K562 (cell line): ENCODE results near the gene PARS2. TPM values are rescaled to one million over a fixed set of nuclear protein-coding genes. Genes with fewer than 3 reads are reported as not detected.

ENCODE experiments used
- ATF3 ChIP-seq, 2 experiments: fragments of 450-650 bp in 1 of 2; sonication (generic) in 1 of 2; formaldehyde crosslinking in 1 of 2; IDR thresholded peaks in 1 of 2; conservative IDR thresholded peaks in 1 of 2; 2 replicates each; pipeline versions ENCODE4 v1.6.1 to v1.8.1; 2016 to 2023; ENCODE audit warnings: mild to moderate bottlenecking in 2 of 2, moderate library complexity in 2 of 2, inconsistent platforms in 1 of 2, missing genetic modification reagents in 1 of 2
- CREB1 ChIP-seq, 2 experiments: sonication (generic) in 1 of 2; formaldehyde crosslinking in 1 of 2; IDR thresholded peaks; 2 replicates each; pipeline versions ENCODE4 v1.6.1 to v1.8.0; 2012 to 2022; ENCODE audit warnings: inconsistent platforms in 1 of 2, mild to moderate bottlenecking in 1 of 2, missing genetic modification reagents in 1 of 2, moderate library complexity in 1 of 2
- E2F3 ChIP-seq: fragments of 250-450 bp; sonication (Bioruptor Pico); IDR thresholded peaks from 2 replicates; pipeline ENCODE4 v1.4.0; 2020; ENCODE audit warnings: mild to moderate bottlenecking
- GABPA ChIP-seq: fragments of 200-800 bp; sonication (Bioruptor generic); conservative IDR thresholded peaks from 2 replicates; pipeline ENCODE4 v1.6.1; 2016; ENCODE audit warnings: low read depth, missing genetic modification characterization, missing compliant biosample characterization
- GMEB1 ChIP-seq: fragments of 250-450 bp; sonication (Bioruptor Pico); IDR thresholded peaks from 2 replicates; pipeline ENCODE4 v1.4.0; 2020; ENCODE audit warnings: mild to moderate bottlenecking
- GTF2A2 ChIP-seq: IDR thresholded peaks from 2 replicates; pipeline ENCODE4 v1.6.1; 2016; ENCODE audit warnings: mild to moderate bottlenecking, missing genetic modification characterization, missing compliant biosample characterization
- HDAC1 ChIP-seq, 2 experiments: fragments of 450-650 bp; IDR thresholded peaks; 2 replicates each; pipeline ENCODE4 v1.6.1; 2016 to 2017; ENCODE audit warnings: inconsistent platforms in 1 of 2, mild to moderate bottlenecking in 1 of 2, moderate library complexity in 1 of 2
- HNRNPLL ChIP-seq: fragments of 200-400 bp; formaldehyde crosslinking; IDR thresholded peaks from 2 replicates; pipeline ENCODE4 v1.6.1; 2017; ENCODE audit warnings: low read length, low read depth, mild to moderate bottlenecking; ENCODE audit not compliant: poor library complexity, severe bottlenecking
- KLF13 ChIP-seq: fragments of 450-650 bp; IDR thresholded peaks from 2 replicates; pipeline ENCODE4 v1.6.1; 2016; ENCODE audit warnings: missing genetic modification characterization, low read depth, mild to moderate bottlenecking, missing compliant biosample characterization, moderate library complexity, borderline replicate concordance
- L3MBTL2 ChIP-seq: fragments of 450-650 bp; IDR thresholded peaks from 2 replicates; pipeline ENCODE4 v1.6.1; 2016; ENCODE audit warnings: mild to moderate bottlenecking, moderate library complexity
- MXI1 ChIP-seq: IDR thresholded peaks from 2 replicates; pipeline ENCODE4 v1.6.1; 2011; ENCODE audit warnings: low read depth, mild to moderate bottlenecking, improper control_type of control experiment, low read length
- NFATC3 ChIP-seq: fragments of 450-650 bp; IDR thresholded peaks from 2 replicates; pipeline ENCODE4 v1.6.1; 2017; ENCODE audit warnings: mild to moderate bottlenecking
- NKRF ChIP-seq: fragments of 450-650 bp; IDR thresholded peaks from 2 replicates; pipeline ENCODE4 v1.6.1; 2016; ENCODE audit warnings: borderline replicate concordance
- NR2C1 ChIP-seq, 2 experiments: fragments of 450-650 bp; IDR thresholded peaks; 2 replicates each; pipeline ENCODE4 v1.6.1; 2017; ENCODE audit warnings: mild to moderate bottlenecking in 2 of 2, antibody characterized with exemption in 1 of 2, inconsistent platforms in 1 of 2, missing compliant biosample characterization in 1 of 2, missing genetic modification characterization in 1 of 2
- POLR2AphosphoS2 ChIP-seq: IDR thresholded peaks from 2 replicates; pipeline ENCODE4 v1.6.1; 2012; ENCODE audit warnings: low read length, improper control_type of control experiment
- POU5F1 ChIP-seq: fragments of 150-350 bp; IDR thresholded peaks from 2 replicates; pipeline ENCODE4 v1.6.1; 2014; ENCODE audit warnings: borderline replicate concordance, low read length, low read depth, mild to moderate bottlenecking; ENCODE audit not compliant: partially characterized antibody
- SPI1 ChIP-seq: IDR thresholded peaks from 2 replicates; pipeline ENCODE4 v1.6.1; 2011; ENCODE audit warnings: low read depth, low read length, control low read depth, borderline replicate concordance
- TAF7 ChIP-seq: fragments of 450-650 bp; IDR thresholded peaks from 2 replicates; pipeline ENCODE4 v1.6.1; 2016; ENCODE audit warnings: missing genetic modification characterization, missing compliant biosample characterization
- TRIM28 ChIP-seq: fragments of 450-650 bp; IDR thresholded peaks from 2 replicates; pipeline ENCODE4 v1.6.1; 2017
- ZBTB7A ChIP-seq: IDR thresholded peaks from 2 replicates; pipeline ENCODE4 v1.6.1; 2011; ENCODE audit warnings: low read depth, mild to moderate bottlenecking, low read length, moderate library complexity, borderline replicate concordance; ENCODE audit not compliant: control insufficient read depth
- ZNF57 ChIP-seq: fragments of 450-650 bp; formaldehyde crosslinking; IDR thresholded peaks from 2 replicates; pipeline ENCODE4 v1.4.0; 2020; ENCODE audit warnings: mild to moderate bottlenecking, moderate library complexity
- polyA plus RNA-seq, 8 experiments: library from polyadenylated mRNA; depleted of rRNA in 4 of 8; stranded (reverse) in 5 of 8; unstranded in 3 of 8; fragments of >200 nt; fragmentation: Nextera tagmentation in 2 of 8; fragmentation: Illumina TruSeq in 1 of 8; extraction: Ambion mirVana in 2 of 8; extraction: Trizol in 1 of 8; gene quantifications; 2 replicates each; pipeline versions ENCODE4 v1.2.1 to v1.2.3, GENCODE V29; 2011 to 2014; ENCODE audit warnings: inconsistent platforms in 1 of 8, missing spikeins in 1 of 8
- total RNA-seq, 7 experiments: library from RNA; depleted of rRNA in 6 of 7; stranded (reverse); fragments of >200 nt in 6 of 7; fragmentation: Illumina TruSeq in 2 of 7; extraction: Trizol in 2 of 7; gene quantifications; 2 replicates each; pipeline versions ENCODE4 v1.2.1 to v1.2.3, GENCODE V29; 2011 to 2021; ENCODE audit warnings: low replicate concordance in 1 of 7

PARS2 gene
- total and polyA plus RNA-seq, 9 of the 15 experiments (the other 6 are each of a cell fraction or from before 2014, with no cell fraction given), result 6.3 to 12.4 (median 7.9) TPM

- TF ChIP-seq POU5F1 (peak; percentile 55), GMEB1 (CRISPR knock-in tag) (peak; percentile 81), TAF7 (peak; percentile 88), E2F3 (no peak), L3MBTL2 (peak; percentile 75), GTF2A2 (tag) (peak; percentile 39; the same call in 1 of the 2 replicates), ZNF57 (CRISPR knock-in tag) (no peak), TRIM28 (0 out of 2 replicates have a peak, but pooled peaks have one; percentile 57), POLR2AphosphoS2 (peak; percentile 70; the same call in 1 of the 2 replicates), ZBTB7A (peak; percentile 69; the same call in 1 of the 2 replicates), HDAC1 (IDR thresholded peaks at IDR 0.05) (peak in 1 of 2 experiments; percentile 98; a peak in 2 of 4 replicates), NFATC3 (no peak), NR2C1 (IDR thresholded peaks at IDR 0.05) (no peak), NR2C1 (tag; IDR thresholded peaks at IDR 0.05) (peak; percentile 64; the same call in 1 of the 2 replicates), KLF13 (tag) (peak; percentile 99), HNRNPLL (peak; percentile 54), CREB1 (IDR thresholded peaks at IDR 0.05) (peak; percentile 56; the same call in 1 of the 2 replicates), CREB1 (CRISPR knock-in tag; IDR thresholded peaks at IDR 0.05) (peak; percentile 72; the same call in 1 of the 2 replicates), MXI1 (peak; percentile 93), ATF3 (IDR thresholded peaks at IDR 0.05) (no peak), ATF3 (CRISPR knock-in tag; conservative IDR thresholded peaks at IDR 0.05) (peak; percentile 83), SPI1 (no peak), NKRF (peak; percentile 99), GABPA (tag) (peak; percentile 100)
These were observed 48.6 kb downstream of the PARS2 start, which contains the start of gene TTC4 (continued) for GRCh38 chr1:54715493-54716298.
